NCI-H2227 treated with DMSO at 0.1 percent for 48 hours (cell line): ENCODE data around the gene ARHGEF26.

Source experiments
- DNase-seq: peaks from one replicate; lab custom pipeline; 2025; lab: John Stamatoyannopoulos, UW

The ARHGEF26 gene

DNA sequence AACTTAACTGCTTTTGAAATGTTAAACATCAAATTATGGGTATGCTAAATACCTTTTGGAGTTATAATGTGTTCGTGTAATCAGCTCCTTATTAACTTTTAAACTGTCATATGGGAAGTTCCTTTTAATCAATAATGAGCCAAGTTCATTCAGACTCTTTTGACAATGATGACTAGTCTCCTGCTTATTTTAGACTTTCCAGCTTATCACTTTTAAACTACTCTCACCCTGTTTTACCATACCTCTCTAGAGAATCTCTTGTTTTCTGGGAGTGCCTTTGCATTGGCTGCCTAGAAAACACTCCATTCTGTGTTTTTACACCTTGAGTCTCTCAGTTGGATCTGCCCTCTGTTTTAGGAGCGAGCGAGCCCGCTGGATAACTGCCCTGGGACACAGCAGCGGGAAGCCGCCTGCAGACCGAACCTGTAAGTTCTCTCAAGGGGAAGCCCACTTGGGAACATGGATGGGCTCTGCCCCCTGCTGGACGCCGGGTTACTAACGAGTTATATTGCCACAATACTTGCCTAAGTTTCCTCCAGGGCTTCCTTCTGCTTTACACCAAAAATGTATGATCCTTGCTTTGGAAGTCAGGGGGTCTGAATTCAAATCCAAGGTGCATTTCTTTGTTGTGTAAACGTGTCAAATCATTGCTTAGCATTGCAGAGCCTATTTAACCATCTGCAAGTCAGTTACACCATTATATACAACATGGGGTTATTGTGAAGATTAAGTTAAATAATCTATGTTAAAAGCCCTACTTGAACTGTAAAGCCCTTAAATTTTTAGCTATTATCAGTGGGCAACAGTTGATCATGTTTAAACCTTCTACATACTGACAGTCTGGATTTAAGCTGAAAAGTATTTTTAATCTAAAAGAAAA lies 131.8 kb downstream of the ARHGEF26 start:
- DNase-seq = peak; percentile 67

GRCh38 chr3:154254527-154254926 lies 133.3 kb downstream of the ARHGEF26 start:
- no peak for DNase-seq

DNA sequence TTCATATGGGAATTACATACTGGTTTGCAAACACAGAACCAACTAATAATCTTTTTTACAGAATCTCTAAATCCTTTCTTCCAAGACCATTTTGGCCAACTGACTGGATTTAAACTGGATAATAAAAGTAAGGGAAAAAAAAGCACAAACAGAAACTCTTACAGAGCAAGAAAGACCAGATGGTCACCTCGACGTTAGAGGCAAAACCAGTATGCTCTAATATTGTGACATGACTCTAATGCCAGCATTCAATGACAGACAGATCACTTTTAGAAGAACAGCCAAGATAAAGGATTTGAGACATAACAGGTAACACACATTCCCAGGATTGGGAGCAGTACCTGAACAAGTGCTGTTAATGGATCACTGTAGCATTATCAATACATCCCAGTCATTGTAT lies 152.2 kb downstream of the ARHGEF26 start:
- no peak for DNase-seq

- DNase-seq = no peak
These were observed 153.2 kb downstream of the ARHGEF26 start for GRCh38 chr3:154274348-154274747.

GRCh38 chr3:154275292-154275691 lies 154.1 kb downstream of the ARHGEF26 start:
- DNase-seq = no peak

DNA sequence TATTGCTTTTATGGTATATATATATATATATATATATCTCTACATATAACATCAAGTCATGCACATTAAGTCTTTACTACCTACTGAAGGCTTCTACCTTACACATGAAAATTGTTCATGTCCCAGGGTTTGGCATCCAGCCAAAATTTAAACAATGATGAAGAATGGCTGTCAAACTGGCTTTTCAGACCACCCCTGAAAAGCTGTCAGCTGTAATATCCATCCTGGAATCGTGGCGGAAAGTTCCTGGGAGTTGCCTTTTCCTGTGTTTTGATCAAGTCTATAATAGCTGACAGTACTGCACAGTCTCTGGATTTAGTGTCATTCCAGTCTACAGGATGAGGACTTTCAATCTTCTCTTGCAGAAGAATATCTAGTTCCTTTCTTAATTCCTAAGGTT lies 154.8 kb downstream of the ARHGEF26 start:
- no peak for DNase-seq

DNA sequence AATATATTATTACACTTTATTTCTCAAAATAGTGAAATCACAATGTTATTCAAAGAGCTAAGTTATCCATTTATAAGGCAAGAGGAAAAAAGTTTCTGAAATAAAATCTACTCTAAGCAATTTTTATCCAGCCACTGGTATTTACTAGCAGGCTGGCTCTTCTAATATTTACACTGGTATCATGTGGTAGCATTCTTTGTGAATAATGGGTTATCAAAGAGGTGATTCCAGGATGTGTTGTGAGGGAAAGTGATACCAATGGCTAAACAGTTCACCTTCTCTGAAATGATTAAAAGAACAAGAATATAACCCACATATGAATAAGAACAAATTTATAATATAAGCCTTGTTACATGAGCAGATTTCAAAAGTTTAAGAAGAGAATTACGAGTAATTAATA lies 159.0 kb downstream of the ARHGEF26 start:
- DNase-seq = no peak

GRCh38 chr3:154285221-154285620 lies 164.0 kb downstream of the ARHGEF26 start:
- no peak for DNase-seq

- no peak for DNase-seq
These were observed 169.0 kb downstream of the ARHGEF26 start for GRCh38 chr3:154290187-154290586.

GRCh38 chr3:154294016-154294415 lies 172.8 kb downstream of the ARHGEF26 start:
- DNase-seq = no peak

GRCh38 chr3:154301561-154301960 lies 180.4 kb downstream of the ARHGEF26 start:
- DNase-seq = no peak

- no peak for DNase-seq
These were observed 183.1 kb downstream of the ARHGEF26 start for GRCh38 chr3:154304116-154304786.

DNA sequence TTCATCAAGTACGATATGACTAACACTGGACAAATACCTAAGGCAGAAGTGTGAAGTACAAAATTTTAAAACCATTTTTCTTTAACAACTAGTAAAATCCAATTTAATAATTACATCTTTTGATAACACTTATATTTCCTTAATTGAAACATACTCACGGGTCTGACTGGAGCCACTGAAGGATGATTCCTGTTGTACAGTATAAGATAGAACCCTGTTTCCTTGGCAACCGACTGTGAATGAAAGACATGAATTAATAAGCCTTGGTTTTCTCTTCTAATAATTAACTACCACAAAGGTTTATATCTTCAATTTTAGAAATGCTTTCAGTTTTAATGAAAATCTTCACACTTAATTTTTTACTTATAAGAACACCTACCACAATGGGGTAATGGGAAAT lies 183.7 kb downstream of the ARHGEF26 start:
- no peak for DNase-seq

DNA sequence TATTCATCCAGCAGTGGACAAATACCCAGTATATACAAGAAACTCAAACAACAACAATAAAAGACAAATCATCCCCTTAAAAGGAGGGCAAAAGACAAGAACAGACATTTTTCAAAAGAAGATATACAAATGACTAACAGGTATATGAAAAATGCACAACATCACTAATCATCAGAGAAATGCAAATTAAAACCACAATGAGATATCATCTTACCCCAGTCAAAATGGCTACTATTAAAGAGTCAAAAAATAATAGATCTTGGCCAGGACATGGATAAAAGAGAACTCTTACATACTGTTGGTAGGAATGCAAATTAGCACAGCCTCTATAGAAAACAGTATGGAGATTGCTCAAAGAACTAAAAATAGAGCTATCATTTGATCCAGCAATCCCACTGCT lies 186.2 kb downstream of the ARHGEF26 start:
- no peak for DNase-seq
